Measurements from ENCODE around the gene DDX56. TPM values are rescaled to one million over a fixed set of nuclear protein-coding genes. Genes with fewer than 3 reads are reported as not detected.

The DDX56 gene
- total RNA-seq, 1 experiment from 2014 or later, result 120 TPM

GRCh38 chr7:44541876-44542610 lies 31.7 kb downstream of the DDX56 start:
- Histone ChIP-seq H4K20me1 (ENCODE audit: control insufficient read depth, insufficient read depth, insufficient read length) (no peaks in the 10 kb centered on the region), H3K27ac (ENCODE audit: insufficient read length, low read depth, low read length) (no peak overlapping the region), H4K8ac (replicated peaks; ENCODE audit: insufficient read length, low read depth, low read length) (no peak overlapping the region), H3K56ac (ENCODE audit: insufficient read length, low read depth, low read length) (no peak overlapping the region), H3K23me2 (ENCODE audit: insufficient read length, low read depth, low read length, poor library complexity, severe bottlenecking) (no peaks in the 10 kb centered on the region), H3K18ac (ENCODE audit: insufficient read length, low read depth, low read length) (no peak overlapping the region), H3K4me2 (ENCODE audit: insufficient read depth, insufficient read length, low read length) (no peak overlapping the region), H3T11ph (ENCODE audit: low read length) (no peak overlapping the region), H3K9ac (ENCODE audit: extremely low read depth, insufficient read length, low read length) (no peak overlapping the region), H2BK120ac (ENCODE audit: low read depth, low read length, poor library complexity, severe bottlenecking) (no peak overlapping the region), H3K4ac (ENCODE audit: low read depth, low read length) (no peak overlapping the region), H2AFZ (ENCODE audit: low read length) (no peak overlapping the region), H3K14ac (ENCODE audit: insufficient read depth, low read length) (no peak overlapping the region; the same call in 1 of the 2 replicates), H3K27me3 (ENCODE audit: insufficient read depth, low read length) (no peaks in the 10 kb centered on the region), H4K5ac (ENCODE audit: insufficient read length, low read depth, low read length) (no peak overlapping the region), H3K4me1 (ENCODE audit: insufficient read depth, low read length) (no peaks in the 10 kb centered on the region), H3K79me1 (ENCODE audit: insufficient read depth, low read depth, low read length, poor library complexity, severe bottlenecking) (no peaks in the 10 kb centered on the region), H3K9me3 (ENCODE audit: control insufficient read depth, low read depth, low read length) (no peaks in the 10 kb centered on the region), H2BK5ac (ENCODE audit: insufficient read length, low read length) (no peak overlapping the region), H2BK12ac (ENCODE audit: insufficient read length, low read depth, low read length) (no peak overlapping the region), H3K23ac (ENCODE audit: insufficient read length, low read depth, low read length) (no peak overlapping the region), H2BK15ac (ENCODE audit: low read depth, low read length) (no peak overlapping the region), H3K79me2 (ENCODE audit: insufficient read depth, low read length) (no peaks in the 10 kb centered on the region), H2AK5ac (ENCODE audit: insufficient read length, low read length) (no peak overlapping the region), H2BK20ac (ENCODE audit: low read depth, low read length, poor library complexity, severe bottlenecking) (no peak overlapping the region), H4K91ac (ENCODE audit: insufficient read length, low read depth, low read length) (no peak overlapping the region)
- WGBS (ENCODE audit: extremely low coverage, insufficient read length, low lambda C conversion rate), result no CpG with 5 or more reads among the region's 6 CpGs
- peaks cover 0 to 3% of the 10 kb centered on the region in 2 experiments; a peak in 2 of 4 replicates for H3K4me1 Mint-ChIP-seq
- no peaks in the 10 kb centered on the region for H3K9me3 Mint-ChIP-seq
- no peaks in the 10 kb centered on the region; a peak in 1 of 7 replicates for H3K36me3 Mint-ChIP-seq (ENCODE audit: insufficient read depth in 1 of 3, low read depth in 3 of 3)
- TF ChIP-seq, protein P1, sequence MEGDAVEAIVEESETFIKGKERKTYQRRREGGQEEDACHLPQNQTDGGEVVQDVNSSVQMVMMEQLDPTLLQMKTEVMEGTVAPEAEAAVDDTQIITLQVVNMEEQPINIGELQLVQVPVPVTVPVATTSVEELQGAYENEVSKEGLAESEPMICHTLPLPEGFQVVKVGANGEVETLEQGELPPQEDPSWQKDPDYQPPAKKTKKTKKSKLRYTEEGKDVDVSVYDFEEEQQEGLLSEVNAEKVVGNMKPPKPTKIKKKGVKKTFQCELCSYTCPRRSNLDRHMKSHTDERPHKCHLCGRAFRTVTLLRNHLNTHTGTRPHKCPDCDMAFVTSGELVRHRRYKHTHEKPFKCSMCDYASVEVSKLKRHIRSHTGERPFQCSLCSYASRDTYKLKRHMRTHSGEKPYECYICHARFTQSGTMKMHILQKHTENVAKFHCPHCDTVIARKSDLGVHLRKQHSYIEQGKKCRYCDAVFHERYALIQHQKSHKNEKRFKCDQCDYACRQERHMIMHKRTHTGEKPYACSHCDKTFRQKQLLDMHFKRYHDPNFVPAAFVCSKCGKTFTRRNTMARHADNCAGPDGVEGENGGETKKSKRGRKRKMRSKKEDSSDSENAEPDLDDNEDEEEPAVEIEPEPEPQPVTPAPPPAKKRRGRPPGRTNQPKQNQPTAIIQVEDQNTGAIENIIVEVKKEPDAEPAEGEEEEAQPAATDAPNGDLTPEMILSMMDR (conservative IDR thresholded peaks at IDR 0.05), result no peak
- no peak overlapping the region for H3K27ac Mint-ChIP-seq
- DNase-seq, result no peak
- H3K4me3 Mint-ChIP-seq, result no peak overlapping the region
- H3K27me3 Mint-ChIP-seq (ENCODE audit: low read depth), result peaks cover 2% of the 10 kb centered on the region; the same call in 1 of the 2 replicates
